Subcutaneous abdominal adipose tissue (tissue), 5 donors: ENCODE data around the gene CXCL1.

ENCODE experiments used
- H3K27ac ChIP-seq: one replicate; pipeline ENCODE4 v1.7.0; 2013; ENCODE audit warnings: low read depth, mild to moderate bottlenecking, inconsistent platforms, low read length, moderate library complexity
- H3K27me3 ChIP-seq, 5 donors: one replicate each; pipeline ENCODE4 v1.7.0; 2013; ENCODE audit warnings: low read length in 5 of 5, inconsistent platforms in 1 of 5; ENCODE audit not compliant: control insufficient read depth in 5 of 5, insufficient read depth in 4 of 5
- H3K36me3 ChIP-seq, 5 donors: one replicate each; pipeline ENCODE4 v1.7.0; 2013; ENCODE audit warnings: low read length in 5 of 5; ENCODE audit not compliant: control insufficient read depth in 5 of 5, insufficient read depth in 5 of 5
- H3K4me1 ChIP-seq, 5 donors: one replicate each; pipeline ENCODE4 v1.7.0; 2013; ENCODE audit warnings: low read length in 5 of 5, mild to moderate bottlenecking in 3 of 5, moderate library complexity in 1 of 5; ENCODE audit not compliant: control insufficient read depth in 5 of 5, insufficient read depth in 5 of 5
- H3K4me3 ChIP-seq, 5 donors: one replicate each; pipeline ENCODE4 v1.7.0; 2013; ENCODE audit warnings: low read length in 5 of 5, low read depth in 1 of 5
- H3K9ac ChIP-seq, 5 donors: one replicate each; pipeline ENCODE4 v1.7.0; 2013; ENCODE audit warnings: low read length in 5 of 5, mild to moderate bottlenecking in 4 of 5, moderate library complexity in 3 of 5
- H3K9me3 ChIP-seq, 5 donors: one replicate each; pipeline ENCODE4 v1.7.0; 2013; ENCODE audit warnings: low read length in 5 of 5; ENCODE audit not compliant: control insufficient read depth in 5 of 5
- donor health status: healthy.
- donor health status: healthy.
- donor health status: healthy.
- donor health status: healthy.
- donor health status: healthy.

The CXCL1 gene

DNA sequence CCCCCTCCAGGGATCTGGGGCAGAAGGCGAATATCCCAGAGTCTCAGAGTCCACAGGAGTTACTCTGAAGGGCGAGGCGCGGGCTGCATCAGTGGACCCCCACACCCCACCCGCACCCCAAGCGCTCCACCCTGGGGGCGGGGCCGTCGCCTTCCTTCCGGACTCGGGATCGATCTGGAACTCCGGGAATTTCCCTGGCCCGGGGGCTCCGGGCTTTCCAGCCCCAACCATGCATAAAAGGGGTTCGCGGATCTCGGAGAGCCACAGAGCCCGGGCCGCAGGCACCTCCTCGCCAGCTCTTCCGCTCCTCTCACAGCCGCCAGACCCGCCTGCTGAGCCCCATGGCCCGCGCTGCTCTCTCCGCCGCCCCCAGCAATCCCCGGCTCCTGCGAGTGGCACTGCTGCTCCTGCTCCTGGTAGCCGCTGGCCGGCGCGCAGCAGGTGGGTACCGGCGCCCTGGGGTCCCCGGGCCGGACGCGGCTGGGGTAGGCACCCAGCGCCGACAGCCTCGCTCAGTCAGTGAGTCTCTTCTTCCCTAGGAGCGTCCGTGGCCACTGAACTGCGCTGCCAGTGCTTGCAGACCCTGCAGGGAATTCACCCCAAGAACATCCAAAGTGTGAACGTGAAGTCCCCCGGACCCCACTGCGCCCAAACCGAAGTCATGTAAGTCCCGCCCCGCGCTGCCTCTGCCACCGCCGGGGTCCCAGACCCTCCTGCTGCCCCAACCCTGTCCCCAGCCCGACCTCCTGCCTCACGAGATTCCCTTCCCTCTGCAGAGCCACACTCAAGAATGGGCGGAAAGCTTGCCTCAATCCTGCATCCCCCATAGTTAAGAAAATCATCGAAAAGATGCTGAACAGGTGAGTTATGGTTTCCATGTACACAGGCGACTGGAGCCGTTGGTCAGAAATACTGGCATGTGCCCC lies at the start of gene CXCL1:
CXCL1 (plus strand) TSS at position 264 of the 926 bp plus-strand sequence; CDS start at position 342, 78 bp downstream.
- Histone ChIP-seq H3K9me3 (no peaks in the 10 kb centered on the region), H3K36me3 (no peaks in the 10 kb centered on the region), H3K4me1 (peaks cover 0 to 24% (median 20%) of the 10 kb centered on the region in 5 donors), H3K9ac (peak within 1 kb of the TSS; percentile 8 to 72 (median 24)), H3K27me3 (peaks cover 0 to 3% (median 0%) of the 10 kb centered on the region in 5 donors), H3K4me3 (peak within 1 kb of the TSS; percentile 62 to 75 (median 71)), H3K27ac (no peak within 1 kb of the TSS)

DNA sequence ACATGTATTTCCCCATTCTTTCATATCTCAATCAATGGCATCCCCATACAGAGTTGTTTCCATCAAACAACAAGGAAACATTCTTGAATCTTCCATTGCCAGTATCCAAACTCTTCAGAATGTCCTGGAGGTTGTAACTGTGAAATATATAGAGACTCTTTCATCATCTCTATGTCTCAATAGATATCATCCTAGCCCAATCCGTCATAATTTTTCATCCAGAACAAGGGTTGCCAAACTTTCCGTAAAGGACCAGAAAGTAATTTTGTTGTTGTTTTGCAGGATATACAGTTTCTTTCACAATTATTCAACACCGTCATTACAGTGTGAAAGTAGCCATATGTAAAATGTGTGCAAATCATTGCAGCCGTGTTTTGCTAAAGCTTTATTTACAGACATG lies 47.9 kb upstream of the CXCL1 start:
- Histone ChIP-seq H3K4me3 (no peak overlapping the region), H3K9ac (no peak overlapping the region), H3K27ac (no peak overlapping the region), H3K27me3 (no peaks in the 10 kb centered on the region), H3K4me1 (no peaks in the 10 kb centered on the region), H3K9me3 (no peaks in the 10 kb centered on the region), H3K36me3 (no peaks in the 10 kb centered on the region)

DNA sequence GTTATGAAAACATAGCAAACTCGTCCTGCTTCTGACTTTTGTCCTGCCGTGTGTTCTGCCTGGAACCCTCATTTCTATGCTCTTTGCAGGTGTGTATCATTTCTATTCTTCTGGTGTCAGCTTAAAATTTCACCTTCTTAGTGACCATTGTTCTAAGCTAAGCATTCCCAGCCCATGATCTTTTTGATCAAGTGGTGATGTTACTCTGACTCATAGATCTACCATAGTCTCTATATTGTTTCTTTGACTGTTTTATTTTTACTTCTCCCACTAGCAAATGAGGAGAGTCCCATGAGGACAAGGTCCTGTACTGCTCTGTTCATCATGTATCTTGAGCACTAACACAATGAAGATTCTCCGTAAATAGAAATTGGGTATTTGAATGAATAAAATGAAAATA lies 46.8 kb upstream of the CXCL1 start:
- H3K9me3 ChIP-seq: peaks cover 0 to 2% (median under 1%) of the 10 kb centered on the region in 5 donors
- H3K27me3 ChIP-seq: no peaks in the 10 kb centered on the region
- H3K4me1 ChIP-seq: no peaks in the 10 kb centered on the region
- no peaks in the 10 kb centered on the region for H3K36me3 ChIP-seq
- no peak overlapping the region for H3K9ac ChIP-seq
- no peak overlapping the region for H3K4me3 ChIP-seq
- no peak overlapping the region for H3K27ac ChIP-seq

DNA sequence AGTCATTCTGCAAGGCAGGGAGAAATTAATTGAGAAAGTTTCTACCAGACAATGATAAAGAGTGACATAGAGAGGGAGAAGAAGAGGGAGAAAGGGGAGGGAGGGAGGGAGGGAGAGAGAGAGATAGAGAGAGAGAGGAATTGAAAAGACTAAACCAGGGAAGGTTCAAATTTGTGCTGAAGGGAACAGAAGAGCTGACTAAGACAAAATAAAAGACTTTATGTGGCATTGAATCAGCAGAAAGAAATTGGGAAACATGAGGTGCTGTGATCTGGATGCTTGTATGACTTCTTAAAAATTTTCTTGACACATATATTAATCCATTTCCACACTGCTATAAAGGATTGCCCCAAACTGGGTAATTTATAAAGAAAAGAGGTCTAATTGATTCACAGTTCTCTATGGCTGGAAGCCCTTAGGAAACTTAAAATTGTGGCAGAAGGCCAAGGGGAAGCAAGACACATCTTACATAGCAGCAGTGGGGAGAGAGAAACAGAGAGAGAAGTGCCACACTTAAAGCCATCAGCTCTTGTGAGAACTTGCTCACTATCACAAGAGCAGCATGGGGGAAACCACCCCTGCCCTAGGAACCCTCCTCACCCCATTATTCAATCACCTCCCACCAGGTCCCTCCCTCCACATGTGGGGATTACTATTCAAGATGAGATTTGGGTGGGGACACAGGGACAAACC lies 46.2 kb upstream of the CXCL1 start:
- Histone ChIP-seq H3K4me3 (no peak overlapping the region), H3K36me3 (no peaks in the 10 kb centered on the region), H3K27me3 (no peaks in the 10 kb centered on the region), H3K27ac (no peak overlapping the region), H3K9me3 (peaks cover 0 to 4% (median 2%) of the 10 kb centered on the region in 5 donors), H3K9ac (no peak overlapping the region), H3K4me1 (no peaks in the 10 kb centered on the region)

DNA sequence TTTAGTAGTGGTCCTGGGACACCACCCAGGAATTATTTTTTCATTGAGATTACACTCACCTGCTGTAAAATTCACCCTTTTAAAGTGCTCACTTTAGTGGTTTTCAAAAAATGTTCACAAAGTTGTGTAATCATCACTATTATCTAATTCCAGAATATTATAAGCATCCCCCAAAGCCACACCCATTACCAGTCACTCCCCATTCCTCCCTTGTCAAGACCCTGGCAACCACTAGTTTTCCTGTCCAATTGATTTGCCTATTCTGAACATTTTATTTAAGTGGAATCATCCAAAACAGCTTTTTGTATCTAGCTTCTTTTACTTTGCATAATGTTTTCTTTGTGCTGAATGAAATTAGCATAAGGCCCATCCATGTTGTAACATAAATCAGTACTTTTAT lies 45.4 kb upstream of the CXCL1 start:
- Histone ChIP-seq H3K9me3 (peaks cover 0 to 4% (median 2%) of the 10 kb centered on the region in 5 donors), H3K27ac (no peak overlapping the region), H3K4me1 (no peaks in the 10 kb centered on the region), H3K4me3 (no peak overlapping the region), H3K36me3 (no peaks in the 10 kb centered on the region), H3K9ac (no peak overlapping the region), H3K27me3 (no peaks in the 10 kb centered on the region)

DNA sequence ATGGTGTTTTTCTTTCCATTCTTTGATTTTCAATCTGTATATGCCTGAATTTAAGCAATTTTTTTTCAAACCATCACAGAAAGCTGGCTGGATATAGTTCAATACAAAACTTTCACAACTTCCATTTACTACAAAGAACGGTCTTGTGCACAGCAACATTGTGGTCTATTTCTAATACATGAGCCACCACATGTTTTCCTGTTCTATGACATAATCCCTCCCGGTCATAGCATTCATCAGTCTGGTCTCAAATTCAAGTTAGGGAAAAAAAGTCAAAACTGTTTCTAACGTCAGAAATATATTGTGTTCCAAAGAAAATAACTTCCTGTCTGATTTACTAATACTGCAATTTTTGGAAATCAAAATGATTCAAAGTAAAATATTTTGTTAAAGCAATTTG lies 40.2 kb upstream of the CXCL1 start:
- H3K4me3 ChIP-seq: no peak overlapping the region
- H3K4me1 ChIP-seq: no peaks in the 10 kb centered on the region
- no peak overlapping the region for H3K27ac ChIP-seq
- no peak overlapping the region for H3K9ac ChIP-seq
- H3K9me3 ChIP-seq: peaks cover 0 to 4% (median 2%) of the 10 kb centered on the region in 5 donors
- H3K27me3 ChIP-seq: no peaks in the 10 kb centered on the region
- no peaks in the 10 kb centered on the region for H3K36me3 ChIP-seq

DNA sequence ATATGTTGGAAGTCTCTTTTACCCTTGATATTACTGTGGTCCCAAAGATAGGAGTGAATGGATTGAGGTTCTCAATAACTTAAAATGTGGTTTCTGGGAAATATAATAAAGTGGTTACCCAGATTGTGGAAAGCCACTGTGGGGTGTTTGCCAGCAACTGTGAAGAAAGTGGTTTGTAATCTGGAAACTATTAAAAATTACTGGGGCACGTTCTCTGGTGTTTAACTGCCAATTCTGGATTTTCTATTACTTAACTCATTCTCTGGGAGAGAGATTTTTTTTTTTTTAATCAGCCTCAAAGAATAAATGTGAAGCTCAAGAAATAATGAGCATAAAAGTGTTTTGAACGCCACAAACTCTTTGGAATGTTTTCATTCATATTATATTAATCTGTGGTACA lies 37.6 kb upstream of the CXCL1 start:
- Histone ChIP-seq H3K9me3 (peaks cover 0 to 4% (median 2%) of the 10 kb centered on the region in 5 donors), H3K36me3 (no peaks in the 10 kb centered on the region)

DNA sequence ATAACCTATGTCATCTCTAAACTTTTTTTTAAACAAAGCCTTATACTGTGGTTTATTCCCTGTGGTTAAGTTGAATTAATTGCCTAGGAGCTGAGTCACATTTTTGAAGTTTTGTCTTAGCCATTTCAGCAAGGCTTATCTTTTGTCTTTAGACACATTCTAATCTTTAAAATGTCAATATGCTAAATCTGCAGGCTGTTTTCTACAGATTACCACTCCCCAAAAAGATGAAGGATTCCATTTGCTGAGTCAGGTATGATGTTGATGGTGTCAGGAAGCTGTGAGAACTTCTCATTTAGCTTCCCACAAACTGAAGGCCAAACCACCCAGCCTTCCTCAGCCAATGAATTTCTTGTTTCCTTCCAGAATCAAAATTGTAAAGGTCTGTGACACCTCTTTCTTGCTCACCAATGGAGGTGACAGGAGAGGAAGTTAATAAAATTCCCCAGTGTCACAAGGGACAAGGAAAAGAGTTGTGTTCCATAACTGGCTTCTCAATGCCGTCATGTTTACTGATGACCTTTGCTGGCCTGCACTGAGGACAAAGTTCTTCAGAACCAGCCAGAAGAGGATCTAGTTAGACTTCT lies 36.4 kb upstream of the CXCL1 start:
- Histone ChIP-seq H3K27me3 (peaks cover 3 to 10% (median 5%) of the 10 kb centered on the region in 5 donors), H3K9me3 (no peaks in the 10 kb centered on the region), H3K27ac (no peak overlapping the region), H3K4me1 (peaks cover 0 to 7% (median 6%) of the 10 kb centered on the region in 5 donors), H3K9ac (no peak overlapping the region), H3K4me3 (no peak overlapping the region), H3K36me3 (no peaks in the 10 kb centered on the region)

More for the DNA sequence above, 37.6 kb upstream of the CXCL1 start:
- no peak overlapping the region for H3K4me3 ChIP-seq
- peaks cover 0 to 2% (median 0%) of the 10 kb centered on the region in 5 donors for H3K27me3 ChIP-seq
- H3K27ac ChIP-seq: no peak overlapping the region
- H3K4me1 ChIP-seq: peaks cover 0 to 2% (median 1%) of the 10 kb centered on the region in 5 donors
- no peak overlapping the region for H3K9ac ChIP-seq

DNA sequence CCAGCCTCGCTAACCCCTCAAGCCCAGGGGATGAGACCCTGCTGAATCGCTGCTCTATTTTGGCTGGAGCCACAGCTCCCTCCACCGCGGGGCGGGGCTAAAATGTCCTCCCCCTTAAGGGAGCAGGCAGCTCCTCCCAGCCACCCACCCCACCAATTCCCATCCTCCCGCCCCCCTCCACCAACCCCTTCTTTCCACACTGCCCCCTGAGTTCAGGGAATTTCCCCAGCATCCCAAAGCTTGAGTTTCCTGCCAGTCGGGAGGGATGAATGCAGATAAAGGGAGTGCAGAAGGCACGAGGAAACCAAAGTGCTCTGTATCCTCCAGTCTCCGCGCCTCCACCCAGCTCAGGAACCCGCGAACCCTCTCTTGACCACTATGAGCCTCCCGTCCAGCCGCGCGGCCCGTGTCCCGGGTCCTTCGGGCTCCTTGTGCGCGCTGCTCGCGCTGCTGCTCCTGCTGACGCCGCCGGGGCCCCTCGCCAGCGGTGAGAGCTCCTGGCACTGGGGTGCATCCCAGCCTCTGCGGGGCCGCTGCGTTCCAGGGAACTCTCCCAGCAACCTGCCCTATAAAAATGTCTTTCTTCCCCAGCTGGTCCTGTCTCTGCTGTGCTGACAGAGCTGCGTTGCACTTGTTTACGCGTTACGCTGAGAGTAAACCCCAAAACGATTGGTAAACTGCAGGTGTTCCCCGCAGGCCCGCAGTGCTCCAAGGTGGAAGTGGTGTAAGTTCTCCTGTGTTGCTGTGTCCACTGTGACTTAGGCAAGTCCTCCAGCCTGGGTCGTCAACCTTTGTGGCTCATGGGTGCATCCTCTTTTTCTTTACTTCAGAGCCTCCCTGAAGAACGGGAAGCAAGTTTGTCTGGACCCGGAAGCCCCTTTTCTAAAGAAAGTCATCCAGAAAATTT lies 32.6 kb upstream of the CXCL1 start, which contains the start of gene CXCL6:
CXCL6 (plus strand) TSS at position 306 of the 907 bp plus-strand sequence; CDS start at position 379, 73 bp downstream.
- Histone ChIP-seq H3K9me3 (no peaks in the 10 kb centered on the region), H3K27me3 (peaks cover 5 to 12% (median 8%) of the 10 kb centered on the region in 5 donors), H3K27ac (no peak within 1 kb of the TSS), H3K4me1 (peaks cover 0 to 7% (median 6%) of the 10 kb centered on the region in 5 donors), H3K9ac (no peak within 1 kb of the TSS), H3K36me3 (no peaks in the 10 kb centered on the region), H3K4me3 (peak within 1 kb of the TSS; percentile 29 to 68 (median 55))
